IgD-negative memory B cell (primary cell): ENCODE results near the gene GPR89B. TPM values are rescaled to one million over a fixed set of nuclear protein-coding genes. Genes with fewer than 3 reads are reported as not detected.
"Not testable (repeated sequence)": the region's sequence is repeated elsewhere in the genome, so short reads cannot be mapped to it uniquely, and the experiment has no call there.

Experiments used
- H3K27ac Mint-ChIP-seq, 3 donors: one replicate each; pipeline ENCODE4 v1.8.0; 2020 to 2022; ENCODE audit warnings: mild to moderate bottlenecking in 3 of 3, mixed read lengths in 3 of 3, moderate library complexity in 1 of 3
- H3K27me3 Mint-ChIP-seq: one replicate; pipeline ENCODE4 v1.8.0; 2021; ENCODE audit warnings: mixed read lengths
- H3K36me3 Mint-ChIP-seq: one replicate; pipeline ENCODE4 v1.8.0; 2020; ENCODE audit warnings: mild to moderate bottlenecking, mixed read lengths
- H3K4me1 Mint-ChIP-seq, 3 donors: one replicate each; pipeline ENCODE4 v1.8.0; 2020 to 2022; ENCODE audit warnings: mixed read lengths in 3 of 3, mild to moderate bottlenecking in 1 of 3
- H3K4me3 Mint-ChIP-seq, 4 donors: one replicate each; pipeline ENCODE4 v1.8.0; 2020 to 2022; ENCODE audit warnings: mild to moderate bottlenecking in 4 of 4, mixed read lengths in 4 of 4, moderate library complexity in 3 of 4
- H3K9me3 Mint-ChIP-seq, 3 donors: one replicate each; pipeline ENCODE4 v1.8.0; 2020 to 2021; ENCODE audit warnings: mixed read lengths in 3 of 3, mild to moderate bottlenecking in 1 of 3
- polyA plus RNA-seq: library from polyadenylated mRNA; unstranded; fragments of 300-500 nt; fragmentation: Illumina TruSeq; gene quantifications from one replicate; pipeline ENCODE4 v1.2.3, GENCODE V29; 2021

The GPR89B gene
- polyA plus RNA-seq, 1 donor from 2014 or later, result 15.0 TPM

GRCh38 chr1:147913362-147913942 is 14.8 kb upstream of the GPR89B start:
- H3K4me1 Mint-ChIP-seq, result peaks cover 0 to 2% (median 0%) of the 10 kb centered on the region in 3 donors
- no peaks in the 10 kb centered on the region for H3K36me3 Mint-ChIP-seq
- H3K27me3 Mint-ChIP-seq, result peaks cover 5% of the 10 kb centered on the region
- H3K27ac Mint-ChIP-seq, result no peak overlapping the region
- no peaks in the 10 kb centered on the region for H3K9me3 Mint-ChIP-seq
- H3K4me3 Mint-ChIP-seq, result no peak overlapping the region

- H3K4me1 Mint-ChIP-seq, result no peaks in the 10 kb centered on the region
- H3K27ac Mint-ChIP-seq, result no peak overlapping the region
- H3K27me3 Mint-ChIP-seq, result peaks cover 6% of the 10 kb centered on the region
- no peaks in the 10 kb centered on the region for H3K9me3 Mint-ChIP-seq
- no peaks in the 10 kb centered on the region for H3K36me3 Mint-ChIP-seq
- no peak overlapping the region for H3K4me3 Mint-ChIP-seq
These were observed 8.3 kb upstream of the GPR89B start for GRCh38 chr1:147919896-147920295.

GRCh38 chr1:147924813-147925212 is 3.4 kb upstream of the GPR89B start:
- H3K27ac Mint-ChIP-seq, result no peak overlapping the region
- no peaks in the 10 kb centered on the region for H3K27me3 Mint-ChIP-seq
- H3K4me1 Mint-ChIP-seq, result peaks cover 0 to 2% (median 0%) of the 10 kb centered on the region in 3 donors
- no peaks in the 10 kb centered on the region for H3K36me3 Mint-ChIP-seq
- no peaks in the 10 kb centered on the region for H3K9me3 Mint-ChIP-seq
- peak overlapping the region in 1 of 4 donors; percentile 55 for H3K4me3 Mint-ChIP-seq

GRCh38 chr1:147927215-147927614 is 1.0 kb upstream of the GPR89B start:
- H3K27ac Mint-ChIP-seq, H3K36me3 Mint-ChIP-seq, H3K9me3 Mint-ChIP-seq, H3K27me3 Mint-ChIP-seq, H3K4me3 Mint-ChIP-seq: not testable (repeated sequence)
- peaks cover 9 to 19% (median 14%) of the 10 kb centered on the region in 3 donors for H3K4me1 Mint-ChIP-seq

GRCh38 chr1:147927689-147928088 is 531 bp upstream of the GPR89B start:
- H3K4me1 Mint-ChIP-seq, result peaks cover 10 to 21% (median 14%) of the 10 kb centered on the region in 3 donors
- H3K27me3 Mint-ChIP-seq, result not testable (repeated sequence)
- H3K27ac Mint-ChIP-seq, result peak overlapping the region in 1 of 3 donors; percentile 90

GRCh38 chr1:147931137-147931536 is 2.9 kb downstream of the GPR89B start:
- peak overlapping the region in 2 of 4 donors; percentile 49 to 52 for H3K4me3 Mint-ChIP-seq
- H3K36me3 Mint-ChIP-seq, H3K9me3 Mint-ChIP-seq, H3K27me3 Mint-ChIP-seq: not testable (repeated sequence)
- peak overlapping the region in 1 of 3 donors; percentile 4 for H3K27ac Mint-ChIP-seq
- H3K4me1 Mint-ChIP-seq, result peaks cover 12 to 21% (median 14%) of the 10 kb centered on the region in 3 donors

More at GRCh38 chr1:147927689-147928088, 531 bp upstream of the GPR89B start:
- H3K36me3 Mint-ChIP-seq, H3K9me3 Mint-ChIP-seq, H3K4me3 Mint-ChIP-seq: not testable (repeated sequence)

GRCh38 chr1:147935296-147935695 is 7.1 kb downstream of the GPR89B start:
- not testable (repeated sequence) for H3K9me3 Mint-ChIP-seq, H3K4me3 Mint-ChIP-seq, H3K27ac Mint-ChIP-seq, H3K27me3 Mint-ChIP-seq, H3K36me3 Mint-ChIP-seq
- H3K4me1 Mint-ChIP-seq, result peaks cover 10 to 18% (median 11%) of the 10 kb centered on the region in 3 donors

GRCh38 chr1:147940456-147940855 is 12.2 kb downstream of the GPR89B start:
- not testable (repeated sequence) for H3K9me3 Mint-ChIP-seq, H3K27ac Mint-ChIP-seq, H3K4me1 Mint-ChIP-seq, H3K27me3 Mint-ChIP-seq, H3K36me3 Mint-ChIP-seq, H3K4me3 Mint-ChIP-seq

- not testable (repeated sequence) for H3K4me3 Mint-ChIP-seq, H3K27me3 Mint-ChIP-seq, H3K27ac Mint-ChIP-seq, H3K4me1 Mint-ChIP-seq, H3K36me3 Mint-ChIP-seq, H3K9me3 Mint-ChIP-seq
These were observed 14.3 kb downstream of the GPR89B start for GRCh38 chr1:147942563-147942962.

GRCh38 chr1:147949517-147949916 is 21.3 kb downstream of the GPR89B start:
- not testable (repeated sequence) for H3K4me3 Mint-ChIP-seq, H3K36me3 Mint-ChIP-seq, H3K9me3 Mint-ChIP-seq, H3K4me1 Mint-ChIP-seq, H3K27ac Mint-ChIP-seq, H3K27me3 Mint-ChIP-seq

GRCh38 chr1:147958906-147959305 is 30.7 kb downstream of the GPR89B start:
- not testable (repeated sequence) for H3K27me3 Mint-ChIP-seq, H3K36me3 Mint-ChIP-seq, H3K4me3 Mint-ChIP-seq, H3K4me1 Mint-ChIP-seq, H3K9me3 Mint-ChIP-seq, H3K27ac Mint-ChIP-seq

- not testable (repeated sequence) for H3K4me1 Mint-ChIP-seq, H3K9me3 Mint-ChIP-seq, H3K27me3 Mint-ChIP-seq, H3K36me3 Mint-ChIP-seq, H3K27ac Mint-ChIP-seq, H3K4me3 Mint-ChIP-seq
These were observed 31.5 kb downstream of the GPR89B start for GRCh38 chr1:147959680-147960079.

GRCh38 chr1:147964575-147964974 is 36.4 kb downstream of the GPR89B start:
- H3K9me3 Mint-ChIP-seq, H3K27me3 Mint-ChIP-seq, H3K27ac Mint-ChIP-seq, H3K36me3 Mint-ChIP-seq, H3K4me3 Mint-ChIP-seq, H3K4me1 Mint-ChIP-seq: not testable (repeated sequence)

GRCh38 chr1:147966657-147967056 is 38.4 kb downstream of the GPR89B start:
- not testable (repeated sequence) for H3K4me1 Mint-ChIP-seq, H3K36me3 Mint-ChIP-seq, H3K27ac Mint-ChIP-seq, H3K27me3 Mint-ChIP-seq, H3K9me3 Mint-ChIP-seq, H3K4me3 Mint-ChIP-seq

GRCh38 chr1:147978896-147979651 is 50.9 kb downstream of the GPR89B start:
- not testable (repeated sequence) for H3K27me3 Mint-ChIP-seq, H3K4me3 Mint-ChIP-seq, H3K27ac Mint-ChIP-seq, H3K36me3 Mint-ChIP-seq, H3K9me3 Mint-ChIP-seq, H3K4me1 Mint-ChIP-seq

- H3K27ac Mint-ChIP-seq, H3K4me1 Mint-ChIP-seq, H3K9me3 Mint-ChIP-seq, H3K36me3 Mint-ChIP-seq, H3K27me3 Mint-ChIP-seq, H3K4me3 Mint-ChIP-seq: not testable (repeated sequence)
These were observed 57.2 kb downstream of the GPR89B start for GRCh38 chr1:147985374-147985773.
